ENCODE results near the gene RPL15. TPM values are rescaled to one million over a fixed set of nuclear protein-coding genes. Genes with fewer than 3 reads are reported as not detected.

Gene RPL15
- total and polyA plus RNA-seq, 2 of the 13 experiments (the other 11 are each of a cell fraction or from before 2014, with no cell fraction given) = 1,297 to 3,693 TPM

DNA sequence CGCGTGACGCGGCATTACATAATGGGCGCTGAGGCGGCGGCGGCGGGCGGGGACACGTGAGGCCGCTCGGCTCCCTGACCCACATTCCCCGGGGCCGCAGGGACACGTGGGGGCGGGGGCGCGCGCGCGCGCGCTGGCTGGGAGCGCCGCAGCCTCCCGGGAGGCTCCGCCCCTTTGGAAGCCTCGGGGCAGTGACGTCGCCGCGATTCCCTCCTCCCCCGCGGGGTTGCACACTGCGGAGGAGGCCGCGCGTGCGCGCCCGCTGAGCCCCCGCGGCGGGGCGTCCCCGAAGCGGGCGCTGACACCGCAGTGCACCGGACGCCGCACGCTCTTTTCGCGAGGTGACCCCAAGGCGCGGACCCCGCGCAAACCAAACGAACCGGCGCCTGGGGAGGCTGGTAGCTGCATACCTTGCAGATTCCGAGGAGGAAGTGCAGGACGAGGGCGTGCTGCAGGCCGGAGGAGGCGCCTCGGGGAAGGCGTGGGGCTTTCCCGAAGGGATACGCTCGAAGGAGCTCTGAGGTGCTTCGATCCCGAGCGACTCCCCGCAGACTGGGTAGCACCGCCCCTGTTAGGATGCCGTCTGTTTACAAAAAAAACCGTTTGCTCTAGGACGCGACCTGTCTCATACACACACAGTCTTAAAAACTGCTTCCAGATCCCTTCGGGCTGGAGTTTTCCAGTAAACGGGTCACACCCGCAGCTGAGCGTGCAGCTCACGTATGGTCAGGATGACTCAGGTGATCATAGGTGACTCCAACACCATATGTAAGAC, 29.2 kb downstream of the RPL15 start (continued):
- TF ChIP-seq ZNF264 (CRISPR knock-in tag; IDR thresholded peaks at IDR 0.05) (0 out of 2 replicates have a peak, but pooled peaks have one; percentile 19), ZNF329 (CRISPR knock-in tag; IDR thresholded peaks at IDR 0.05; ENCODE audit: low read depth) (peak; percentile 79; the same call in 1 of the 2 replicates), PHF8 (CRISPR knock-in tag; IDR thresholded peaks at IDR 0.05) (peak; percentile 90), ZNF446 (CRISPR knock-in tag; IDR thresholded peaks at IDR 0.05) (peak; percentile 69; the same call in 1 of the 2 replicates), KLF6 (CRISPR knock-in tag; IDR thresholded peaks at IDR 0.05) (no peak), ZNF792 (CRISPR knock-in tag; IDR thresholded peaks at IDR 0.05) (peak; percentile 55; the same call in 1 of the 2 replicates), ZNF460 (CRISPR knock-in tag; IDR thresholded peaks at IDR 0.05; ENCODE audit: borderline replicate concordance) (no peak), TP53 (CRISPR knock-in tag; conservative IDR thresholded peaks at IDR 0.05) (no peak; the same call in 1 of the 2 replicates), PHB2 (IDR thresholded peaks at IDR 0.05; ENCODE audit: partially characterized antibody) (no peak), SMYD3 (CRISPR knock-in tag; IDR thresholded peaks at IDR 0.05) (0 out of 2 replicates have a peak, but pooled peaks have one; percentile 27), PHF20 (CRISPR knock-in tag; IDR thresholded peaks at IDR 0.05) (peak; percentile 62), ZNF713 (CRISPR knock-in tag; IDR thresholded peaks at IDR 0.05) (no peak), CEBPG (CRISPR knock-in tag; IDR thresholded peaks at IDR 0.05) (peak; percentile 60), JARID2 (CRISPR knock-in tag; IDR thresholded peaks at IDR 0.05; ENCODE audit: insufficient replicate concordance) (no peak), RBAK (CRISPR knock-in tag; IDR thresholded peaks at IDR 0.05) (no peak), FOXA3 (CRISPR knock-in tag; IDR thresholded peaks at IDR 0.05) (no peak)
- TF ChIP-seq, protein P1, sequence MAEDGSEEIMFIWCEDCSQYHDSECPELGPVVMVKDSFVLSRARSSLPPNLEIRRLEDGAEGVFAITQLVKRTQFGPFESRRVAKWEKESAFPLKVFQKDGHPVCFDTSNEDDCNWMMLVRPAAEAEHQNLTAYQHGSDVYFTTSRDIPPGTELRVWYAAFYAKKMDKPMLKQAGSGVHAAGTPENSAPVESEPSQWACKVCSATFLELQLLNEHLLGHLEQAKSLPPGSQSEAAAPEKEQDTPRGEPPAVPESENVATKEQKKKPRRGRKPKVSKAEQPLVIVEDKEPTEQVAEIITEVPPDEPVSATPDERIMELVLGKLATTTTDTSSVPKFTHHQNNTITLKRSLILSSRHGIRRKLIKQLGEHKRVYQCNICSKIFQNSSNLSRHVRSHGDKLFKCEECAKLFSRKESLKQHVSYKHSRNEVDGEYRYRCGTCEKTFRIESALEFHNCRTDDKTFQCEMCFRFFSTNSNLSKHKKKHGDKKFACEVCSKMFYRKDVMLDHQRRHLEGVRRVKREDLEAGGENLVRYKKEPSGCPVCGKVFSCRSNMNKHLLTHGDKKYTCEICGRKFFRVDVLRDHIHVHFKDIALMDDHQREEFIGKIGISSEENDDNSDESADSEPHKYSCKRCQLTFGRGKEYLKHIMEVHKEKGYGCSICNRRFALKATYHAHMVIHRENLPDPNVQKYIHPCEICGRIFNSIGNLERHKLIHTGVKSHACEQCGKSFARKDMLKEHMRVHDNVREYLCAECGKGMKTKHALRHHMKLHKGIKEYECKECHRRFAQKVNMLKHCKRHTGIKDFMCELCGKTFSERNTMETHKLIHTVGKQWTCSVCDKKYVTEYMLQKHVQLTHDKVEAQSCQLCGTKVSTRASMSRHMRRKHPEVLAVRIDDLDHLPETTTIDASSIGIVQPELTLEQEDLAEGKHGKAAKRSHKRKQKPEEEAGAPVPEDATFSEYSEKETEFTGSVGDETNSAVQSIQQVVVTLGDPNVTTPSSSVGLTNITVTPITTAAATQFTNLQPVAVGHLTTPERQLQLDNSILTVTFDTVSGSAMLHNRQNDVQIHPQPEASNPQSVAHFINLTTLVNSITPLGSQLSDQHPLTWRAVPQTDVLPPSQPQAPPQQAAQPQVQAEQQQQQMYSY (CRISPR knock-in tag; IDR thresholded peaks at IDR 0.05) = no peak; the same call in 1 of the 2 replicates
- TF ChIP-seq, protein P2, sequence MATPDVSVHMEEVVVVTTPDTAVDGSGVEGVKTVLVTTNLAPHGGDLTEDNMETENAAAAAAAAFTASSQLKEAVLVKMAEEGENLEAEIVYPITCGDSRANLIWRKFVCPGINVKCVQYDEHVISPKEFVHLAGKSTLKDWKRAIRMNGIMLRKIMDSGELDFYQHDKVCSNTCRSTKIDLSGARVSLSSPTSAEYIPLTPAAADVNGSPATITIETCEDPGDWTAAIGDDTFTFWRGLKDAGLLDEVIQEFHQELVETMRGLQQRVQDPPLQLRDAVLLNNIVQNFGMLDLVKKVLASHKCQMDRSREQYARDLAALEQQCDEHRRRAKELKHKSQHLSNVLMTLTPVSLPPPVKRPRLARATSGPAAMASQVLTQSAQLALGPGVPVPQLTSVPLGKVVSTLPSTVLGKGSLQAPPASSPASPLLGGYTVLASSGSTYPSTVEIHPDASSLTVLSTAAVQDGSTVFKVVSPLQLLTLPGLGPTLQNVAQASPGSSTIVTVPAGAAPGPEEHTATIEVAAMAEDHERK (CRISPR knock-in tag; IDR thresholded peaks at IDR 0.05; ENCODE audit: low read depth) = peak; percentile 38; the same call in 1 of the 2 replicates
- TF ChIP-seq, protein P3, sequence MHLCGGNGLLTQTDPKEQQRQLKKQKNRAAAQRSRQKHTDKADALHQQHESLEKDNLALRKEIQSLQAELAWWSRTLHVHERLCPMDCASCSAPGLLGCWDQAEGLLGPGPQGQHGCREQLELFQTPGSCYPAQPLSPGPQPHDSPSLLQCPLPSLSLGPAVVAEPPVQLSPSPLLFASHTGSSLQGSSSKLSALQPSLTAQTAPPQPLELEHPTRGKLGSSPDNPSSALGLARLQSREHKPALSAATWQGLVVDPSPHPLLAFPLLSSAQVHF (CRISPR knock-in tag; IDR thresholded peaks at IDR 0.05) = 0 out of 2 replicates have a peak, but pooled peaks have one; percentile 1
- TF ChIP-seq, protein P4, sequence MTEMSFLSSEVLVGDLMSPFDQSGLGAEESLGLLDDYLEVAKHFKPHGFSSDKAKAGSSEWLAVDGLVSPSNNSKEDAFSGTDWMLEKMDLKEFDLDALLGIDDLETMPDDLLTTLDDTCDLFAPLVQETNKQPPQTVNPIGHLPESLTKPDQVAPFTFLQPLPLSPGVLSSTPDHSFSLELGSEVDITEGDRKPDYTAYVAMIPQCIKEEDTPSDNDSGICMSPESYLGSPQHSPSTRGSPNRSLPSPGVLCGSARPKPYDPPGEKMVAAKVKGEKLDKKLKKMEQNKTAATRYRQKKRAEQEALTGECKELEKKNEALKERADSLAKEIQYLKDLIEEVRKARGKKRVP (CRISPR knock-in tag; IDR thresholded peaks at IDR 0.05) = peak in 1 of 2 experiments; percentile 3; a peak in 1 of 4 replicates
- TF ChIP-seq, protein P5, sequence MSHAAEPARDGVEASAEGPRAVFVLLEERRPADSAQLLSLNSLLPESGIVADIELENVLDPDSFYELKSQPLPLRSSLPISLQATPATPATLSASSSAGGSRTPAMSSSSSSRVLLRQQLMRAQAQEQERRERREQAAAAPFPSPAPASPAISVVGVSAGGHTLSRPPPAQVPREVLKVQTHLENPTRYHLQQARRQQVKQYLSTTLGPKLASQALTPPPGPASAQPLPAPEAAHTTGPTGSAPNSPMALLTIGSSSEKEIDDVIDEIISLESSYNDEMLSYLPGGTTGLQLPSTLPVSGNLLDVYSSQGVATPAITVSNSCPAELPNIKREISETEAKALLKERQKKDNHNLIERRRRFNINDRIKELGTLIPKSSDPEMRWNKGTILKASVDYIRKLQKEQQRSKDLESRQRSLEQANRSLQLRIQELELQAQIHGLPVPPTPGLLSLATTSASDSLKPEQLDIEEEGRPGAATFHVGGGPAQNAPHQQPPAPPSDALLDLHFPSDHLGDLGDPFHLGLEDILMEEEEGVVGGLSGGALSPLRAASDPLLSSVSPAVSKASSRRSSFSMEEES (CRISPR knock-in tag; IDR thresholded peaks at IDR 0.05) = peak; percentile 73
